ENCODE results near the gene CD274.
A peak's percentile ranks its signal among the peaks of the same experiment; 100 is the strongest.

Gene CD274

DNA sequence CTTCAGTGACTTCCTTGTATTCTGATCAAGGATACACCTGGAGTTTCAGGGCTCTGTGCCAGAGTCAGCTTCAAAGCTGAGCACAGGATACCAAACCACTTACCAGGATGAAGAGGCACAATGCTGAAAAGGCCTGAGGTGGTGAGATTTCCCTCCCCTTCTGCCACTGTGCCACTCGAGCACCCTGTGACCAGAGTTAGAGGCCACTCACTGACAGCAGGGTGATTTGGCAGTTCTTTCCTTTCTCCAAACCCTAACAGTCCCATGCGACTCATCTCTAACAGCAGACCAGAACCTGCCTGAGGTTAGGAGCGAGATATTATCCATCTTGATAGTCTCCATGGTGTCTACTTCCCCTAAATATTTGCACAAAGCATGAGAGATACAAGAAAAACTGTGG, 14.4 kb upstream of the CD274 start:
- peak; percentile 41 for DNase-seq (ENCODE audit: low read depth)
- TF ChIP-seq MYC (IDR thresholded peaks at IDR 0.05; ENCODE audit: low read depth, low read length): no peak
- TF ChIP-seq, protein P1, sequence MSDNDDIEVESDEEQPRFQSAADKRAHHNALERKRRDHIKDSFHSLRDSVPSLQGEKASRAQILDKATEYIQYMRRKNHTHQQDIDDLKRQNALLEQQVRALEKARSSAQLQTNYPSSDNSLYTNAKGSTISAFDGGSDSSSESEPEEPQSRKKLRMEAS (IDR thresholded peaks at IDR 0.05; ENCODE audit: low read depth, low read length): no peak
- no peak for TF ChIP-seq POLR2A (IDR thresholded peaks at IDR 0.05; ENCODE audit: extremely low read depth, insufficient read length)
- TF ChIP-seq, protein P2, sequence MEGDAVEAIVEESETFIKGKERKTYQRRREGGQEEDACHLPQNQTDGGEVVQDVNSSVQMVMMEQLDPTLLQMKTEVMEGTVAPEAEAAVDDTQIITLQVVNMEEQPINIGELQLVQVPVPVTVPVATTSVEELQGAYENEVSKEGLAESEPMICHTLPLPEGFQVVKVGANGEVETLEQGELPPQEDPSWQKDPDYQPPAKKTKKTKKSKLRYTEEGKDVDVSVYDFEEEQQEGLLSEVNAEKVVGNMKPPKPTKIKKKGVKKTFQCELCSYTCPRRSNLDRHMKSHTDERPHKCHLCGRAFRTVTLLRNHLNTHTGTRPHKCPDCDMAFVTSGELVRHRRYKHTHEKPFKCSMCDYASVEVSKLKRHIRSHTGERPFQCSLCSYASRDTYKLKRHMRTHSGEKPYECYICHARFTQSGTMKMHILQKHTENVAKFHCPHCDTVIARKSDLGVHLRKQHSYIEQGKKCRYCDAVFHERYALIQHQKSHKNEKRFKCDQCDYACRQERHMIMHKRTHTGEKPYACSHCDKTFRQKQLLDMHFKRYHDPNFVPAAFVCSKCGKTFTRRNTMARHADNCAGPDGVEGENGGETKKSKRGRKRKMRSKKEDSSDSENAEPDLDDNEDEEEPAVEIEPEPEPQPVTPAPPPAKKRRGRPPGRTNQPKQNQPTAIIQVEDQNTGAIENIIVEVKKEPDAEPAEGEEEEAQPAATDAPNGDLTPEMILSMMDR (IDR thresholded peaks at IDR 0.05; ENCODE audit: low read depth, low read length): no peak
- H3K4me3 ChIP-seq (ENCODE audit: low read depth, low read length): no peak overlapping the region

DNA sequence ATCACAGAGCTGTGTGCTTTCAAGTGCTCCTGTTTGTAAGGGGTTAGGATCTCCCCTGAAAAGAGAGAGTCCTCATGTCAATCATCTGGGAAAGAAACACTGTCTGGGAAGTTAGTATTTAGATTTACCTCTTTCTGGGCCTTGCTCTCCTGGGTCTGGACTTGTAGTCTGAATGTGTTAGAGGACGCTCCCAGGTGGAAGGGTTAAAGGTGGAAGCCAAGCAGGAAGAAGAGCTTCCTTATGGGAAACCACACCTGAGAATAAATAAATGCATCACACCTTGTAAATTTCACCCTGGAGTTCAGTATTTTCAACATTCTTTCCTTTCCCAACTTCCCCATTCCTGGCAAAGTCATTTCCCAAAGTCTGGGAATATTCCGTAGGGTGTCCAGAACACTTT, 13.9 kb upstream of the CD274 start:
- TF ChIP-seq MYC (IDR thresholded peaks at IDR 0.05; ENCODE audit: low read depth, low read length): no peak
- TF ChIP-seq, protein P2 (IDR thresholded peaks at IDR 0.05; ENCODE audit: low read depth, low read length): no peak
- TF ChIP-seq, protein P1 (IDR thresholded peaks at IDR 0.05; ENCODE audit: low read depth, low read length): no peak
- no peak for TF ChIP-seq POLR2A (IDR thresholded peaks at IDR 0.05; ENCODE audit: extremely low read depth, insufficient read length)
- DNase-seq (ENCODE audit: low read depth): no peak
- peak overlapping the region; percentile 73 for H3K4me3 ChIP-seq (ENCODE audit: low read depth, low read length)

DNA sequence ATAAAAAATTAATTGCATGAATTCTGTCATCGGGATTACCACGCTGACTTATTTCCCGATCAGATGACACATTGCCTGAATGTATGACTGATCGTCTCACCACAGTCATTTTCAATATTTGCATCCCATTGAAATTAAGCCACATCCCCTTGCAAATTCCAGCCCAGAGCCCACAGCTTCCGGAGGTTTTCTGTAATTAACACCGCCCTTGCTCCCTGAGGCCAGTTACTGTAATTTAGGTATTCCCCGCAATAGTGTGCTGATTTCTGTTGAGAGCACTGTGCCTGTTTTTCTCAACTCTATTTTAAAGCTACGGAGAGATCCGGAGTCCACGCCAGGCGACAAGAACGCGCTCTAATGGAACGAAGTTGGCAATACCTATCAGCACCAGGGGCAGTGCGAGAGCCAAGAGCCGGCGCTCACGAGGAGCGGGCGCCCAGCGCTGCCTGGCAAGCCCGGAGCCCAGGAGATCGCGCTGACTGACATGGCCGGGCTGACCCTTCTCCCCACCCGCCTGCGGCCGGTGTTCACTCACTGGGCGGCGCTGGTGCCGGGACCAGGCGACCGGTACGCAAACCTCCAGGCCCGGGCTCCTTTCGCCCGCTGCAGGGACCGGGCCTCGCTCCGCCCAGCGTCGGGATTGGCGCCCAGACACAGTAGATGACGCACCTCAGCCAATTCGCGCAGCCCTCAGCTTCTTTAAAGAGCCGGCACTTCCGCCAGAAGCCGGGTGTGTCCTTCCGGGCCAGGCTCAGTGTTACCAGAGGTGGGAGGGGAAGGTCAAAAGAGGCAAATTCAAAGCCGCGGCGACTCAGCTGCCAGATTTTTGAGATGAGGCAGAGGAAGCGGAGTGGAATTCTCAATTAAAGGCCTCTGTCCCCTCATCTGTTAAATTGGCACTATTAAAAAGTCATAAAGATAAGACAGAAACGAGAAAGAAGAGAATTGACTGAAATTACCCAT, 12.8 kb upstream of the CD274 start, which contains the start of gene PLGRKT:
PLGRKT (minus strand) TSS at position 672 of the 963 bp plus-strand sequence. CDS start 5,948 bp downstream, outside the sequence.
- peak; percentile 99 for DNase-seq (ENCODE audit: low read depth)
- peak within 1 kb of the TSS; percentile 73 for H3K4me3 ChIP-seq (ENCODE audit: low read depth, low read length)
- TF ChIP-seq, protein P2 (IDR thresholded peaks at IDR 0.05; ENCODE audit: low read depth, low read length): no peak
- TF ChIP-seq, protein P1 (IDR thresholded peaks at IDR 0.05; ENCODE audit: low read depth, low read length): peak; percentile 52
- TF ChIP-seq POLR2A (IDR thresholded peaks at IDR 0.05; ENCODE audit: extremely low read depth, insufficient read length) (peak; percentile 98), MYC (IDR thresholded peaks at IDR 0.05; ENCODE audit: low read depth, low read length) (peak; percentile 61; the same call in 1 of the 2 replicates)

DNA sequence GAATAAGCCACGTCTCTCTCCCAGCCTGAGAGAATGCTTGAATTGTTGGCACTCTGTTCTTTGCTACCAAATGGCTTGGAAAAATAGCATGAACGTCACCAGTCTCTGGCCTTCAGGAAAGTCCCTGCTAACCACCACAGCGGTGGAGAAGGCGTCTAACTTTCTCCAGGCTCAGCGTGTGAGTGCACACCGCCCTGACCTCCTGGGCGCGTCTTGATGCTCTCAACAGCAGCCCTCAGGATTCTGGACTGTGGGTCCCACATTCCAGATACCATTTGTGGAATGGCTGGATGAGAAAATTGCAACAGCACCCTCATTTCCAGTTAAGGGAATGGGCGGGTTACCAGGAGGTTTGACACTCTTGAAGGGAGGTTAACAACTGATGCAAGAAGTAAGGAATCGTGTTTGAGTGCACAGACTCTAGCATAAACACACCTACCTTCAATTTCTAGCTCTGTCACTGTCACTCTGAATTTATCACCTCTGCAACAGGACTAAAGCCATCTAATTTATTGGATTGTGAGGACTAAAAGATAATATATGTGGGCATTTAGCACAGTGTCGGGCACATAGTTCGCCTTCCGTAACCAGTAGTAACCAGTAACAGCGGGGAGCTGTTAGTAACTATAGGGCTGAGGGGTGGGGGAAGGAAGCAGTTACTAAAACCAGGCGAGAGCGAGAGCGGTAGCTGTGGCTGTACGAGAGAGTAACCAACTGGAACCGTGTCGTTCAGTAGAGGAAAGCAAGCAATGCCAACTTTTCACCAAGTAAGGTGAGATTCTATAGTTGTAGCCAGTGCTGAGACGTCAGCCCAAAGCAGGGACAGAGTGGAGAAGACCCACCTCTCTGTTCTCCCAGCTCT, 11.8 kb upstream of the CD274 start:
- TF ChIP-seq, protein P1 (IDR thresholded peaks at IDR 0.05; ENCODE audit: low read depth, low read length): no peak
- TF ChIP-seq, protein P2 (IDR thresholded peaks at IDR 0.05; ENCODE audit: low read depth, low read length): no peak
- TF ChIP-seq POLR2A (IDR thresholded peaks at IDR 0.05; ENCODE audit: extremely low read depth, insufficient read length) (no peak), MYC (IDR thresholded peaks at IDR 0.05; ENCODE audit: low read depth, low read length) (no peak)
- no peak for DNase-seq (ENCODE audit: low read depth)
- H3K4me3 ChIP-seq (ENCODE audit: low read depth, low read length): peak overlapping the region; percentile 73

DNA sequence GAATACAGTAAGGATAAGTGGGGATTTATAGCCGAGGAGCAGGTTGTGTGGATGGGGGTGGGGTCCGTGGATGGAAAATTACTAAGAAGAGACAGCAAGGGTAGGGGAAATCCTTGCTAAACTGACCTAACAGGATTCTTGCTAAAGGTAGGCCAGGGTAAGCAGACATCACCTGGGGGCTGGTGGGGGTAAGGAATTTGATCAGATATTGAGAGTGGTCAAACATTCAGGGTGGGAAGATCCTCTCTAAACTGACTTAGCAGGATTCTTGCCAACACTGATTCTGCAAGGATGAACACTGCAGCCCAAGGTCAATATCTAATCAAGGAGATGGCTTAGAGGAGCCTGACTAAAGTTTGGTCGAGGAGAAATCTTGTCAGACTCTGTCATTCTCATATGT, 9.9 kb upstream of the CD274 start:
- DNase-seq (ENCODE audit: low read depth): no peak
- TF ChIP-seq, protein P1 (IDR thresholded peaks at IDR 0.05; ENCODE audit: low read depth, low read length): no peak
- TF ChIP-seq MYC (IDR thresholded peaks at IDR 0.05; ENCODE audit: low read depth, low read length) (no peak), POLR2A (IDR thresholded peaks at IDR 0.05; ENCODE audit: extremely low read depth, insufficient read length) (no peak)
- TF ChIP-seq, protein P2 (IDR thresholded peaks at IDR 0.05; ENCODE audit: low read depth, low read length): no peak

More for the DNA sequence above, 9.9 kb upstream of the CD274 start:
- no peak overlapping the region for H3K4me3 ChIP-seq (ENCODE audit: low read depth, low read length)
